AG09319 (cell line): ENCODE results near the gene RBSN.

ENCODE experiments used
- DNase-seq: peaks from one replicate; pipeline ENCODE4 v3.0.0-alpha.2; 2010; ENCODE audit warnings: low read depth; ENCODE audit errors: extremely low read depth
- CTCF ChIP-seq: IDR thresholded peaks from 2 replicates; pipeline ENCODE4 v1.5.1; 2011; ENCODE audit warnings: low read depth, mild to moderate bottlenecking, inconsistent platforms, low read length, moderate library complexity

The RBSN gene

DNA sequence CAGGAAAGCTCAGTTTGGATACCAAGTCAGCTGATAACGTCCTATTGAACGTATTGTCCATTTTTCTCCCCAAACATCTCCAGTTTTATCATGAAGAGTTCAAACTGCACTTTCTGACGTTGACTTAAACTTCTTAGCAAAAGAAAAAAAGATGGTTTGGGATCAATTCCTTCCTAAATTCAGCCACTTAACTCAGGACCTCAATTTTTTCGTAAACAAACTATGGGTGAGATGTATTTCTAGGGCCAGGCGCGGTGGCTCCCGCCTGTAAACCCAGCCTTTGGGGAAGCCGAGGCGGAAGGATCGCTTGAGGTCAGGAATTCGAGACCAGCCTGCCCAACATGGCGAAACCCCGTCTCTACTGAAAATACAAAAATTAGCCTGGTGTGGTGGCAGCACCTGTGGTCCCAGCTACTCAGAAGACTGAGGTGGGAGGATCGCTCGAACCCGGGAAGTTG lies 33.4 kb downstream of the RBSN start:
- no peak for DNase-seq
- no peak for TF ChIP-seq CTCF

GRCh38 chr3:15064835-15065549 lies 34.0 kb downstream of the RBSN start, which contains the start of gene MRPS25:
TSS of gene MRPS25 (minus strand) at chr3:15065315. CDS start at chr3:15065194, 121 bp downstream.
- no peak for TF ChIP-seq CTCF
- peak; percentile 73 for DNase-seq

DNA sequence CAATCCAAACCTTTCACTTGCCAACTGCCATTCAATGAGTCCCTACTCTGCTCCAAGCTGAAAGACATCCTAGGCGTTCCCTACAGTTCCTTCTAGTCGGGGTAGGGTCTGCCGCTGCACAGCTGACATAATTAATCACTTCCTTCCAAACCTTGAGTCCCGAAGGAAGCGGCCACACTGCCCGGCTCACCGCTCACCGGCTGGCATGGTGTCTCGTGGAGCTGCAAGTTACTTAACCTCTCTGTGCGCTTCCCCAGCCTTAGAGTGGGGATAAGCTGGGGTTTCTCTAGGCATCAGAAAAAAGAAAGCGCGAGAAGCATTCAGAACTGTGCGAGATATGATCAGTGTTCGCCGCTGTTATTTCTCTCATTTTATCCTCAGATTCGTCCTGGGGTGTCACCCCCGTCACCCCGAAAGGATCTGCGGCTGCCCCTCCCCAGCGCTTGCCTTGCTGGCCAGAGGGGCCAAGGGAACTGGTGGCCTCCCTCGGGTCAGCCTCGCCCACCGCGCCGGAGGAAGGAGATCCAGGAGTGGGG lies 34.6 kb downstream of the RBSN start:
- no peak for TF ChIP-seq CTCF
- no peak for DNase-seq

GRCh38 chr3:15063656-15064286 lies 35.2 kb downstream of the RBSN start:
- DNase-seq = no peak
- no peak for TF ChIP-seq CTCF

DNA sequence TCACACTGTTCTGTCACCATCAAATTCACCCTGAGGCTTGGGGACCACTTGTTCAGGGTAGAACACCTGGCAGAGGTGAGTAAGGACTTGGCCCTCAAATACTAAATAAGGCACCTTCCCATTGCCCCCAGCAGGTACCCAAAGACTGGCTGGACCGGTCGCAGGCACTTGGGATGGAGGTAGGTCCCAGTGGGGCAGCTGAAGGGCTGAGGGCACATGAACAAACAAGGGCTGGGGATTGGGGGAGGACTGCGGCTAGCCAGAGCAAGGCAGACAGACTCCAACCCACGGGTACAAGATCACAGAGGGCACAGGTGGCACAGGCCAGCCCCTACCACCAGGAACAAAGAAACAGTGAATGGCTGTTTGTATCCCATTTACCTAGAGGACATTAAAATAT lies 35.7 kb downstream of the RBSN start:
- DNase-seq = no peak

DNA sequence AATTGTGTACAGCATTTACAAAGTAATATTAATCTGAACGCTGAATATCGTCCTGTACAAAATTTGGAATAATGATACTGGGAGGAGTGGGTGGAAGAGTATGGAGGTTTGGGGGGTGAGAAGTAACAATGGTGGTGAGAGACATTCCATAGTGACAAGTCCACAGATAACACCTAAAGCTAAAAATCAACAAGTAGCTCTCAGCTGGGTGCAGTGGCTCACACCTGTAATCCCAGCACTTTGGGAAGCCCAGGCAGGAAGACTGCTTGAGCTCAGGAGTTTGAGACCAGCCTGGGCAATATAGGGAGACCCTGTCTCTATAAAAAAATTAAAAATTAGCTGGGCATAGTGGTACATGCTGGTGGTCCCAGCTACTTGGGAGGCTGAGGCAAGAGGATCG lies 38.9 kb downstream of the RBSN start:
- TF ChIP-seq CTCF = no peak
- no peak for DNase-seq

More for the DNA sequence above, 35.7 kb downstream of the RBSN start:
- TF ChIP-seq CTCF = no peak
